HG03342 (cell line): Measurements from ENCODE around the gene STAC2.

ENCODE experiments used
- ATAC-seq: cut with Tn5 transposase; IDR thresholded peaks from one replicate; pipeline ENCODE4 v1.9.1; 2021; ENCODE audit warnings: mild to moderate bottlenecking, moderate library complexity; ENCODE audit not compliant: unreplicated experiment

The STAC2 gene

GRCh38 chr17:39210093-39210434 is 15.7 kb downstream of the STAC2 start:
- no peak for ATAC-seq

DNA sequence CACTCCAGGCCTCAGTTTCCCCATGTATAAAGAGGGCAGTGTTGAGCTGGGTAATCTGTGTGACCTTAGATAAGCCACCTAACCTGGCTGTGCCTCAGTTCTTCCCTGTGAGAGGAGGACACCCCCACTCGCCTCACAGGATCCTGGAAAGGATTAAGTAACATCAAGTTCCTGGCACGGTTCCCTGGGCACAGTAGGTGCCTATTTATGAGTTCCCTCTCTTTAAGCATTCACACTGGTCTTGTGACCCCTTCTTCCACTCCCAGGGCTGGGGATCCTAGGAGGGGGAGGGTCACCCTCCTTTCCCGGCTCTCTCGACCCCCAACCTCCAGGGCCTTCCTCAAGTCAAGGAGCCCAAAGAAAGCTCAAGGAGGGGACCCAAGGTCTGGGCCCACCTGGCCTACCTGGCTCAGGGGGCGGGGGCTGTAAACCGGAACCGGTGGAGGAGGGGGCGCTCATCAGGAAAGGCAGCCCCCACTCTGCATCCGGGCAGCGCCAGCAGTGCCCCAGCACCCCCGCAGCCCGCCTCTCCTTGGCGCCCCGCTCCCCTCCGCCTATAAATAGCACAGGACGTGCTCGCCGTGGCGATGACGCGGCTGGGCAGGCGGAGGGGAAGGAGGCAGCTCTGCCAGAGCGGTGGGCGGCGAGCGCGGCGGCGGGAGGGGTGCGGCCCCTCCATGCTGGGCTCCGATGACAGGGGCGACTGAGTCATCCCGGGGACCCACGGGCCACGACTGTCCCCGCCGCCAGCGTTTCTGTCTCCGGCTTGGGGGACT is 16.2 kb downstream of the STAC2 start:
- no peak for ATAC-seq

DNA sequence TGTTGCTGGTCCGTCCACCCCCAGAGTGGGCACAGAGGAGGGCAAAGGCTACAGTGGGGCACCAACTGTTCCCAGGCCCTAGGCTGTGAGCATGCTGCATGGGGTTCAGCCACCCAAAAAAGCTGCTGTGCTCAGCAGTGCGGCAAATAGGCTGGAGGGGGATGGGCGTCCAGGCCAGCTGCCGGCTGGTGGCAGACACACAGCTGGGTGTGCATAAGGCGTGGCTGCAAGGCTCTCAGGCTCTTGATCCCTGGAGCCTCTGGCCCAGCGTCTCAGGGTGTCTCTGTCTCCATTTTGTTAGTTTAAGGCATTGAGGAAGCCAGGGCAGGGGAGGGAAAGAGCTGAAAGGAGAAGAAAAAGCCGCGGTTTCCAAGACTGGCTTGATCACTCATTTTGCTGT is 16.9 kb downstream of the STAC2 start:
- ATAC-seq = peak; percentile 46

- ATAC-seq = no peak
These were observed 17.6 kb downstream of the STAC2 start for GRCh38 chr17:39208136-39208535.

GRCh38 chr17:39205112-39205526 is 20.6 kb downstream of the STAC2 start:
- no peak for ATAC-seq

DNA sequence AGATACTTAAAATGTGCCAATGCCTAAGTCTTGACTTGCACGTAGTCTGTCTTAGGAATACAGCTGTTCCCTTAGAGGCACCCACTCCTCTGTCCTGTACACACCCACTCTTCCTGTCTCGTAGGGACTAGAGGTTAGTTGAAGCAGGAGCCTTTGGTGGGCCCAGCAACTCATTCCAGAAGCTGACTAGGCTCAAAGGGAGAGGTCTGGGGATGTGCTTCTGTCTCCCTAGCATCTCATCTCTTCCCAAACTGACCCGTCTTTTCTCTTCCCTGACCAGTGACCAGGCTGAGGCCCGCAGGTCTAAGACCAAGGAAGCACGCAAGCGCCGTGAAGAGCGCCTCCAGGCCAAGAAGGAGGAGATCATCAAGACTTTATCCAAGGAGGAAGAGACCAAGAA is 21.5 kb downstream of the STAC2 start:
- ATAC-seq = no peak

DNA sequence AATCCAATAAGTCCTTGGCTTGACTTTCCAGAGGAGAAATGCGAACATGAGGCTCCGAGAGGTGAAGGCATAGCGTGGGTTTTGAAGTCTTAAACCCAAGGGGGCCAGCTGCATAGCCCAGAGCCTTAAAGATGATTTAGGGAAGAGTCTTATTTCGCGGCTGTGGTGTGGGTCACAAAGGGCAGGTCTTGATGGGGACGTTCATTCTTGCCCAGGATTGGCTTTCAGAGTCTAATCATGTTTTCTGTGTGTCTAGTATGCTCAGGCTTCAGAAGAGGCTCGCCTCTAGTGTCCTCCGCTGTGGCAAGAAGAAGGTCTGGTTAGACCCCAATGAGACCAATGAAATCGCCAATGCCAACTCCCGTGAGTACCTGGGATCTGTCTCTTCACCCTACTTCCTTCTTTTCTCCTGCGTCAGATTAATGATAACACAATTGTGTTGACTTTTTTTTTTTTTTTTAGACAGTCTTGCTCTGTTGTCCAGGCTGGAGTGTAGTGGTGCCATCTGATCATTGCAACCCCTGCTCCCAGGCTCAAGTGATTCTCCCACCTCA is 24.7 kb downstream of the STAC2 start:
- no peak for ATAC-seq

GRCh38 chr17:39200070-39200879 is 25.5 kb downstream of the STAC2 start, which contains the start of gene RPL19:
Gene RPL19 (plus strand): TSS chr17:39200283. CDS start chr17:39200345, 62 bp downstream.
- ATAC-seq = peak; percentile 56

DNA sequence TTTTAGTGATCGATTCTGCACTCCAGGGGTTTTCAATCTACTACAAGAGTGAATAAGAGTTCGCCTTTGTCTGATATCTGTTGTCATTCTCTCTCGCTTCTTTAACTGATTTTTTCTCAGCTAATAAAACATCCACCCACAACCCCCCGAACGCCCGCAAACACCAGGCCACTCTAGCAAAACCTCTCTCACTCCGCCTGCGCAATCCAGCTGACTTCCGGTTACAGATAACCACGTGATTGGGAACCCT is 26.0 kb downstream of the STAC2 start:
- ATAC-seq = peak; percentile 61

DNA sequence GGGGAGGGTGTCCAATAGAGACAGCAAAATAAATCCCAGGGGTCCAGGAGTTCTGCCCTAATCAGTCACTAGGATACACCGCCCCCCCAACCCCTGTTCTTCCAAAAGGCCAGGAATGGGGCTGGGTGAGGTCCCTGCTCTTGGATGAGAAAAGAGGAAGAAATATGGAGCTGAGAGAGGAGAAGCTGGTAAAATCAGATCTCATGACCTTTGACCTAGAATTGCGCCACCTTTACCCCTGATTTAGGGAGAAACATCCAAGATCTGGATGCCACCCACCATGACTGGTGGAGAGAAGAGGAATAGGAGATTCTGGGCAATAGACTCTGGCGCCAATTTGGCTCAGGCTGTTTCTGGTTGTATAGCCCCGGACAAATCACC is 27.6 kb downstream of the STAC2 start:
- ATAC-seq = no peak

- ATAC-seq = no peak
These were observed 28.2 kb downstream of the STAC2 start, which contains the start of gene CACNB1 for GRCh38 chr17:39197380-39198185. Gene CACNB1 (minus strand): TSS chr17:39197669. CDS start chr17:39197495, 174 bp downstream.

DNA sequence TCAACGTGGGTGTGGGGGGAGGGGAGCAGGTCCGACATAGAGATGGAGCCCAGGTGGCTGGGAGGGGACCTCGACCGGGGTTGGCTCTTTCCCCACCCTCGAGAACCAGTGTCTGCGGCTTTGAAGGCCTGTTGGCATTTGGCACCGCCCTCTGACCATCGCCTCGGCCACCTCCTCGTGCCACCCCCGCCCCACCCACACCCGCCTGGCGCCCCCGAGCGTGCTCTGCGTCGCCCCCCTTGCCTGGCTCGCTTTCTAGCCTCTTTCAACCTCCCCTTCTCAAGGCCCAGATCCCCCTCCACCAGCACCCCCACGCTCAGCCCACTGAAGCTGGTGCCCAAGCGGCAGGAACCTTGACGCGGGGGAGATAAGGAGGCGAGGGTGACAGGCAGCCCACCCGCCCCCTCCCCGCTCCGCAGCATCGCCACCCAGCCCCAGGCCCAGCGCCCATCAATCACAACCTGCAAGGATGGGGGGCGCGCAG is 28.9 kb downstream of the STAC2 start:
- ATAC-seq = no peak

- no peak for ATAC-seq
These were observed 29.4 kb downstream of the STAC2 start for GRCh38 chr17:39196241-39196807.

DNA sequence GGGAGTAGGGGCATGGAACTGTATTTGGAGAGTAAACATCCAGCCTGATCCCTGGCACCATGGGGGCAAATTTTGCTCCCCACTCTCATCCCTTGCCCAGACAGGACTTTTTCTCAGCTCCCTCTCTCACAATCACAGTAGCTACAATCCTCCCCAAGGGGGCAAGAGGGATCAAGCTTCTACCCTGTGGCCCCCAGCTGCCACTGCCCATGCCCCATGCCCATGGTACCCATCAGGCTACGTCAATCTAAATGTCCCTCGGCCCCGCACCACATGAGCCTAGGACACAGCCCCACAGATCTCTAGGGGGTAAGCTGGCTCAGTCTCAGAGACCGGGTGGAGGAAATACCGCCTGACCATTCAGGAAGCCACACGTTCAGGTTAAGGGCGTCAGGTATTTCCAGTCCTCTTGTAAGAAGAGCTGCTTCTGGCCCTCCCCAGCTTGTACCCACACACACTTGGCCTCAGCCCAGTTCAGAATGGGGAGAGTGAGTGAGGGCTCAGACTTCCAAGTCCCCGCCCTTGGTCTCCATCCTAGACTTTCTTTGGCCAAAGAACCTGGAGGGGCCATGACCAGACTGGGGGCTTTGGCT is 30.1 kb downstream of the STAC2 start:
- ATAC-seq = no peak

GRCh38 chr17:39194985-39195524 is 30.7 kb downstream of the STAC2 start:
- ATAC-seq = no peak

- no peak for ATAC-seq
These were observed 31.4 kb downstream of the STAC2 start for GRCh38 chr17:39194089-39194984.

GRCh38 chr17:39193346-39193745 is 32.4 kb downstream of the STAC2 start:
- ATAC-seq = no peak

DNA sequence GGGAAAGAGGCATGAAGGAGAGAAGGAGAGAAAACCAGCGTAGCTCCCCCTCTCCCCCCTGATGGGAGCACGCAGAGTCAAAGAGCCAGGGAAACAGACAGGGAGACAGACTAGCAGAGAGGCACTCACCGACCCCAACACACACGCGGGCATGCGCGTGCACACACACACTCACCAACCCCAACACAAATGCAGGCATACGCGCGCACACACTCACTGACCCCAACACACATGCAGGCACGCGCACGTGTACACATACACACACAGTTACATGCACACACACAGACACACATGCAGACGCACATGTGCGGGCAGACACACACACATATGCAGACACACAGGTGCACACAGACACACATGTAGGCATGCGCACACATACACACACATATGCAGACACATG is 32.8 kb downstream of the STAC2 start:
- ATAC-seq = no peak
